Measurements from ENCODE around the gene RAD51B. TPM values are rescaled to one million over a fixed set of nuclear protein-coding genes. Genes with fewer than 3 reads are reported as not detected.

The RAD51B gene
- total RNA-seq, 1 experiment from 2014 or later: 16.7 TPM

DNA sequence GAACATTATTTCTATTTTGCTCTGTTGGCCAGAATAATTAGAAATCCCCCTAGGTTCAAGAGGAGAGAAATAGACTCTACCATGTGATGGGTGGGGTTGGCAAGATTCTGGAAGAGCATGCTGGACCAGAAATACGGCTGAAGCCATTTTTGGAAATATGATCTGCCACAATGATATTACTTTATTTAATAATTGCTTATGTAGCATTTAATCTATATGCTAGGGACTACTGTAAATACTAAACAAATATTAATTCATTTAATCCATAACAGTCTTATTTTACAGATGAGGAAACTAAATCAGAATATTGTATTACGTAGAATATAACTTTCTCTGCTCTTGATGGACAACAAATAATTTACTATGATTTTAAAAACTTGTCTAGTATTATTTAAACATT, 193.7 kb downstream of the RAD51B start:
- Mint-ChIP-seq H3K9me3 (peaks cover 6 to 10% of the 10 kb centered on the region in 2 experiments; a peak in 4 of 5 replicates), H3K4me3 (no peak overlapping the region), H3K4me1 (no peaks in the 10 kb centered on the region), H3K27ac (no peak overlapping the region), H3K27me3 (ENCODE audit: low read depth) (no peaks in the 10 kb centered on the region), H3K36me3 (ENCODE audit: insufficient read depth in 1 of 3, low read depth in 3 of 3) (peaks cover 0 to 8% (median 5%) of the 10 kb centered on the region in 3 experiments; a peak in 4 of 7 replicates)
- H2BK15ac ChIP-seq (ENCODE audit: low read depth, low read length): no peak overlapping the region
- H3K18ac ChIP-seq (ENCODE audit: insufficient read length, low read depth, low read length): no peak overlapping the region
- H2BK5ac ChIP-seq (ENCODE audit: insufficient read length, low read length): no peak overlapping the region
- H2AFZ ChIP-seq (ENCODE audit: low read length): no peak overlapping the region
- H2AK5ac ChIP-seq (ENCODE audit: insufficient read length, low read length): no peak overlapping the region
- H4K20me1 ChIP-seq (ENCODE audit: control insufficient read depth, insufficient read depth, insufficient read length): no peaks in the 10 kb centered on the region
- no peak overlapping the region for H4K5ac ChIP-seq (ENCODE audit: insufficient read length, low read depth, low read length)
- no peaks in the 10 kb centered on the region for H3K23me2 ChIP-seq (ENCODE audit: insufficient read length, low read depth, low read length, poor library complexity, severe bottlenecking)
- no peak overlapping the region for H3K4ac ChIP-seq (ENCODE audit: low read depth, low read length)
- H3K56ac ChIP-seq (ENCODE audit: insufficient read length, low read depth, low read length): no peak overlapping the region
- TF ChIP-seq, protein P1, sequence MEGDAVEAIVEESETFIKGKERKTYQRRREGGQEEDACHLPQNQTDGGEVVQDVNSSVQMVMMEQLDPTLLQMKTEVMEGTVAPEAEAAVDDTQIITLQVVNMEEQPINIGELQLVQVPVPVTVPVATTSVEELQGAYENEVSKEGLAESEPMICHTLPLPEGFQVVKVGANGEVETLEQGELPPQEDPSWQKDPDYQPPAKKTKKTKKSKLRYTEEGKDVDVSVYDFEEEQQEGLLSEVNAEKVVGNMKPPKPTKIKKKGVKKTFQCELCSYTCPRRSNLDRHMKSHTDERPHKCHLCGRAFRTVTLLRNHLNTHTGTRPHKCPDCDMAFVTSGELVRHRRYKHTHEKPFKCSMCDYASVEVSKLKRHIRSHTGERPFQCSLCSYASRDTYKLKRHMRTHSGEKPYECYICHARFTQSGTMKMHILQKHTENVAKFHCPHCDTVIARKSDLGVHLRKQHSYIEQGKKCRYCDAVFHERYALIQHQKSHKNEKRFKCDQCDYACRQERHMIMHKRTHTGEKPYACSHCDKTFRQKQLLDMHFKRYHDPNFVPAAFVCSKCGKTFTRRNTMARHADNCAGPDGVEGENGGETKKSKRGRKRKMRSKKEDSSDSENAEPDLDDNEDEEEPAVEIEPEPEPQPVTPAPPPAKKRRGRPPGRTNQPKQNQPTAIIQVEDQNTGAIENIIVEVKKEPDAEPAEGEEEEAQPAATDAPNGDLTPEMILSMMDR (conservative IDR thresholded peaks at IDR 0.05): no peak
- no peak overlapping the region for H3T11ph ChIP-seq (ENCODE audit: low read length)
- no peak overlapping the region for H3K23ac ChIP-seq (ENCODE audit: insufficient read length, low read depth, low read length)
- no peaks in the 10 kb centered on the region for H3K4me1 ChIP-seq (ENCODE audit: insufficient read depth, low read length)
- no peaks in the 10 kb centered on the region for H3K79me1 ChIP-seq (ENCODE audit: insufficient read depth, low read depth, low read length, poor library complexity, severe bottlenecking)
- DNase-seq: no peak
- WGBS (ENCODE audit: extremely low coverage, insufficient read length, low lambda C conversion rate): no CpG with 5 or more reads among the region's 2 CpGs
- H4K8ac ChIP-seq (replicated peaks; ENCODE audit: insufficient read length, low read depth, low read length): no peak overlapping the region
- no peak overlapping the region for H4K91ac ChIP-seq (ENCODE audit: insufficient read length, low read depth, low read length)
- no peak overlapping the region for H3K4me2 ChIP-seq (ENCODE audit: insufficient read depth, insufficient read length, low read length)
- H3K14ac ChIP-seq (ENCODE audit: insufficient read depth, low read length): no peak overlapping the region
- H2BK12ac ChIP-seq (ENCODE audit: insufficient read length, low read depth, low read length): no peak overlapping the region
- H3K79me2 ChIP-seq (ENCODE audit: insufficient read depth, low read length): no peaks in the 10 kb centered on the region
- no peak overlapping the region for H2BK120ac ChIP-seq (ENCODE audit: low read depth, low read length, poor library complexity, severe bottlenecking)
- H3K27me3 ChIP-seq (ENCODE audit: insufficient read depth, low read length): no peaks in the 10 kb centered on the region
- no peak overlapping the region for H2BK20ac ChIP-seq (ENCODE audit: low read depth, low read length, poor library complexity, severe bottlenecking)
- H3K9me3 ChIP-seq (ENCODE audit: control insufficient read depth, low read depth, low read length): no peaks in the 10 kb centered on the region
- no peak overlapping the region for H3K9ac ChIP-seq (ENCODE audit: extremely low read depth, insufficient read length, low read length)
- no peak overlapping the region for H3K27ac ChIP-seq (ENCODE audit: insufficient read length, low read depth, low read length)
